Spleen (tissue), 7 donors: ENCODE measurements around the gene PRSS12.

Source experiments
- CTCF ChIP-seq, 11 experiments: fragments of 200-600 bp in 7 of 11; fragments of 450-650 bp in 4 of 11; sonication (generic) in 4 of 11; IDR thresholded peaks in 8 of 11; conservative IDR thresholded peaks in 3 of 11; 1 replicate in 7 of 11; 2 replicates in 4 of 11; pipeline versions ENCODE4 v1.4.0 to v1.8.0; 2016 to 2021; ENCODE audit warnings: antibody characterized with exemption in 11 of 11, inconsistent platforms in 4 of 11, mild to moderate bottlenecking in 1 of 11
- POLR2A ChIP-seq, 3 donors: fragments of 450-650 bp; IDR thresholded peaks; one replicate each; pipeline ENCODE4 v1.5.1; 2017; ENCODE audit warnings: antibody characterized with exemption in 3 of 3, mild to moderate bottlenecking in 1 of 3
- donor health status: DM: no; HTN: no; CAD: no; lungs with moderate emphysema.
- donor health status: DM: no; HTN: no; CAD: no.
- donor health status: DM: no; HTN: no; CAD: no.

- no peak for TF ChIP-seq CTCF (IDR thresholded peaks at IDR 0.05 in 8 of 11, conservative IDR thresholded peaks at IDR 0.05 in 3 of 11)
- no peak for TF ChIP-seq POLR2A (IDR thresholded peaks at IDR 0.05)
These were observed 1.8 kb downstream of the PRSS12 start for GRCh38 chr4:118350961-118351360.
